GM10248 (cell line): Measurements from ENCODE around the gene SRM.
"Not testable (repeated sequence)": the region's sequence is repeated elsewhere in the genome, so short reads cannot be mapped to it uniquely, and the experiment has no call there.

Experiments used
- CTCF ChIA-PET: fragments of 300-600 bp; sonication (Branson Sonifier 250); formaldehyde crosslinking; extraction: SDS; loops from one replicate; lab custom pipeline; 2021; ENCODE audit warnings: antibody characterized with exemption; lab: Yijun Ruan, JAX
- POLR2A ChIA-PET: fragments of 350-650 bp; sonication (Branson Sonifier 250); formaldehyde crosslinking; extraction: SDS; loops from one replicate; lab custom pipeline; 2020; ENCODE audit warnings: antibody characterized with exemption; lab: Yijun Ruan, JAX
- DNase-seq: peaks from one replicate; pipeline ENCODE4 v3.0.0; 2012; ENCODE audit errors: extremely low spot score
- TF ChIP-seq, protein P1 (sequence below): IDR thresholded peaks from 2 replicates; pipeline ENCODE4 v1.5.1; 2012; ENCODE audit warnings: mild to moderate bottlenecking, low read depth; ENCODE audit errors: extremely low read depth, missing control alignments, control extremely low read depth

The SRM gene

GRCh38 chr1:11059968-11060830 lies at the start of gene SRM:
Gene SRM (minus strand): TSS chr1:11060018. CDS start chr1:11059943, 75 bp downstream.
- CTCF ChIA-PET, result interaction anchor here (0.6 to 5.3 kb wide), 9 partner anchors 12 to 208 kb away, joined by 3 to 63 read pairs (median 3); no protein-coding TSS in a partner anchor
- POLR2A ChIA-PET, result interaction anchor here (0.6 kb wide), 1 partner anchor 12 kb away, joined by 4 read pairs; no protein-coding TSS in a partner anchor
- TF ChIP-seq, protein P1, sequence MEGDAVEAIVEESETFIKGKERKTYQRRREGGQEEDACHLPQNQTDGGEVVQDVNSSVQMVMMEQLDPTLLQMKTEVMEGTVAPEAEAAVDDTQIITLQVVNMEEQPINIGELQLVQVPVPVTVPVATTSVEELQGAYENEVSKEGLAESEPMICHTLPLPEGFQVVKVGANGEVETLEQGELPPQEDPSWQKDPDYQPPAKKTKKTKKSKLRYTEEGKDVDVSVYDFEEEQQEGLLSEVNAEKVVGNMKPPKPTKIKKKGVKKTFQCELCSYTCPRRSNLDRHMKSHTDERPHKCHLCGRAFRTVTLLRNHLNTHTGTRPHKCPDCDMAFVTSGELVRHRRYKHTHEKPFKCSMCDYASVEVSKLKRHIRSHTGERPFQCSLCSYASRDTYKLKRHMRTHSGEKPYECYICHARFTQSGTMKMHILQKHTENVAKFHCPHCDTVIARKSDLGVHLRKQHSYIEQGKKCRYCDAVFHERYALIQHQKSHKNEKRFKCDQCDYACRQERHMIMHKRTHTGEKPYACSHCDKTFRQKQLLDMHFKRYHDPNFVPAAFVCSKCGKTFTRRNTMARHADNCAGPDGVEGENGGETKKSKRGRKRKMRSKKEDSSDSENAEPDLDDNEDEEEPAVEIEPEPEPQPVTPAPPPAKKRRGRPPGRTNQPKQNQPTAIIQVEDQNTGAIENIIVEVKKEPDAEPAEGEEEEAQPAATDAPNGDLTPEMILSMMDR, result peak; percentile 14
- peak; percentile 98 for DNase-seq

DNA sequence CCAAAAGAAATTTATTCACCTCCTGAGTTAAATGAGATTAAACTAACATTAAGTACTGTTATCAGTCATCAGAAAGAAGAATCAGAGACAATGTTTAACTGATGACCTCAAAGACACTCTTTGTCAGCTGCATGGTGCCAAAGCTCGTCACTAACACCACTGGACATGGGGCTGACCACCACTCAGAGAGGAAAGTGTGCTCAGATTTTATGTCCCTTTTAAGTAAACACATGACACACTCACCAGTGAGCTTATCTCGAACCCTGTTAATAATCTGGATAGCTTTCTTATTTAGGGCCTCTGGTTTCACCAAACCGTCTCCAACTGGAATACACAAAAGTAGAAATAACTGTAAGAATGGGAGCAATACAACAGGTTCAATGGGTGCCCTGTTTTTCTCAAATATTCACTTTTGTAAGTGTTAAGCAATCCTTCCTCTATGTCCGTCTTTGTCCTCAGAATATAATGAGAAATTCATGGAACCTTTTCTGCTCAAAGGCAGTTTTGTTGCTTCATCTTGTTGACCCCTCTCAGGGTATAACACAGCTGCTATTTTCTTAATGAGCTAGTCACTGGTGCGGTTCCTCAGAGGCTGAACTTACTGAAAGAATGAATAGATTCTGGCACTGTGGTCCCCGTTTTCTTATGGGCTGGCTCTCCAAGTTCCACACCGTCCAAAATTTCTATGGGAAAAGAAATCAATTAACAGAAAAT lies 49.4 kb upstream of the SRM start:
- no peak for DNase-seq
- TF ChIP-seq, protein P1, result no peak
- ChIA-PET CTCF (interaction anchor here (0.9 to 1.4 kb wide), 3 partner anchors 10 to 71 kb away, joined by 3 to 6 read pairs (median 4); no protein-coding TSS in a partner anchor), POLR2A (no interaction called here)

- no peak for DNase-seq
- ChIA-PET CTCF (no interaction called here), POLR2A (no interaction called here)
- TF ChIP-seq, protein P1, result no peak
Observed at GRCh38 chr1:11107599-11107998, 47.8 kb upstream of the SRM start.

DNA sequence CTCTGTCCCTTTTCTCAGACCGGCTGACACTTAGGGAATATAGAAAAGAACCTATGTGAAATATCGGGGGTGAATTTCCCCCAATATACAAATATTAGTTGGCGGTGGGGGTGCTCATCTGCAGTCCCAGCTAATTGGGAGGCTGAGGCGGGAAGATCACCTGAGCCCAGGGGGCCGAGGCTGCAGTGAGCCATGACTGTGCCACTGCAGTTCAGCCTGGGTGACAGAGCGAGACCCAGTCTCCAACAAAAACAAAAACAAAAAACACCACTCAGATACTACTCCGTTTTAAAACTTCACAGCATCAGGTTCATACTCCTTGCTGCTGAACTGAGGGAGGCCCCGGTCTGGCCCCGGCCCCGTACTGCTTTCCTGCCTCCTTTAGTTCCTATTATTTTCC lies 45.8 kb upstream of the SRM start:
- ChIA-PET CTCF (no interaction called here), POLR2A (no interaction called here)
- no peak for DNase-seq
- TF ChIP-seq, protein P1, result no peak

- TF ChIP-seq, protein P1, result no peak
- POLR2A ChIA-PET, result no interaction called here
- CTCF ChIA-PET, result interaction anchor here (0.9 kb wide), 1 partner anchor 13 kb away, joined by 3 read pairs; no protein-coding TSS in a partner anchor
- DNase-seq, result no peak
Observed at GRCh38 chr1:11101347-11101746, 41.5 kb upstream of the SRM start.

GRCh38 chr1:11100806-11101205 lies 41.0 kb upstream of the SRM start:
- DNase-seq, POLR2A ChIA-PET, CTCF ChIA-PET: not testable (repeated sequence)
